Endothelial cell of umbilical vein (primary cell): ENCODE measurements around the gene TUBA3C. TPM values are rescaled to one million over a fixed set of nuclear protein-coding genes. Genes with fewer than 3 reads are reported as not detected.

Source experiments
- BruUV-seq: library from RNA; stranded (reverse); fragments of 400-500 nt; replicated peaks from 2 replicates; lab custom pipeline; 2021; lab: Mats Ljungman, UMichigan
- CTCF ChIA-PET: fragments of 300-600, 350-600 bp; sonication (Branson Sonifier 250); formaldehyde crosslinking; loops from one replicate; lab custom pipeline; 2021; ENCODE audit warnings: antibody characterized with exemption, inconsistent platforms; lab: Charles Lee
- POLR2A ChIA-PET: fragments of 300-600, 350-600 bp; sonication (Branson Sonifier 250); formaldehyde crosslinking; loops from one replicate; lab custom pipeline; 2021; ENCODE audit warnings: antibody characterized with exemption, inconsistent platforms; lab: Charles Lee
- DNase-seq: peaks from one replicate; pipeline ENCODE4 v3.0.0-alpha.2; 2011; ENCODE audit warnings: low read depth, low spot score
- FAIRE-seq: peaks from 2 replicates; lab custom pipeline; 2011; peaks lifted over from hg19 to GRCh38; lab: Jason Lieb, UNC
- H2AFZ ChIP-seq: 2 replicates; pipeline ENCODE4 v1.6.0; 2012; ENCODE audit warnings: low read depth, low read length, control low read depth, inconsistent platforms
- H3K27ac ChIP-seq: 2 replicates; pipeline ENCODE4 v1.5.1; 2011; ENCODE audit warnings: low read depth, mild to moderate bottlenecking, control low read depth, low read length, moderate library complexity; ENCODE audit not compliant: insufficient read depth
- H3K27me3 ChIP-seq, 2 experiments: 2 replicates each; pipeline versions ENCODE4 v1.6.0 to v1.6.1; 2011; ENCODE audit warnings: low read length in 2 of 2, mixed read lengths in 1 of 2; ENCODE audit not compliant: control insufficient read depth in 2 of 2, insufficient read depth in 2 of 2
- H3K36me3 ChIP-seq, 2 experiments: 2 replicates in 1 of 2; 3 replicates in 1 of 2; pipeline ENCODE4 v1.5.1; 2011; ENCODE audit warnings: low read length in 2 of 2, mild to moderate bottlenecking in 1 of 2, moderate library complexity in 1 of 2; ENCODE audit not compliant: control insufficient read depth in 2 of 2, insufficient read depth in 2 of 2; ENCODE audit errors: extremely low read depth in 1 of 2
- H3K4me1 ChIP-seq: 3 replicates; pipeline ENCODE4 v1.5.1; 2011; ENCODE audit warnings: mild to moderate bottlenecking, low read length; ENCODE audit not compliant: control insufficient read depth, insufficient read depth; ENCODE audit errors: extremely low read depth
- H3K4me2 ChIP-seq: 2 replicates; pipeline ENCODE4 v1.6.1; 2011; ENCODE audit warnings: low read length, control low read depth, mixed read lengths; ENCODE audit not compliant: insufficient read depth
- H3K4me3 ChIP-seq, 3 experiments: fragments of 200-600 bp in 1 of 3; sonication (generic), shearing (Covaris generic) in 1 of 3; replicated peaks in 1 of 3; 2 replicates each; pipeline ENCODE4 v1.5.1; 2011 to 2016; ENCODE audit warnings: control low read depth in 3 of 3, low read length in 3 of 3, mild to moderate bottlenecking in 2 of 3, inconsistent platforms in 1 of 3, low read depth in 1 of 3, moderate library complexity in 1 of 3; ENCODE audit not compliant: insufficient read depth in 1 of 3
- H3K79me2 ChIP-seq: 2 replicates; pipeline ENCODE4 v1.6.0; 2012; ENCODE audit warnings: low read length, inconsistent platforms; ENCODE audit not compliant: control insufficient read depth, insufficient read depth
- H3K9ac ChIP-seq: replicated peaks from 2 replicates; pipeline ENCODE3; 2011; ENCODE audit warnings: low read length, control low read depth; ENCODE audit not compliant: insufficient read depth; ENCODE audit errors: extremely low read depth
- H3K9me1 ChIP-seq: replicated peaks from 3 replicates; pipeline ENCODE4 v1.6.0; 2011; ENCODE audit warnings: mild to moderate bottlenecking, low read length; ENCODE audit not compliant: control insufficient read depth, insufficient read depth; ENCODE audit errors: extremely low read depth
- H3K9me3 ChIP-seq: replicated peaks from 2 replicates; pipeline ENCODE4 v1.5.1; 2012; ENCODE audit warnings: low read length, inconsistent platforms; ENCODE audit not compliant: control insufficient read depth, insufficient read depth
- H4K20me1 ChIP-seq: replicated peaks from 2 replicates; pipeline ENCODE3; 2011; ENCODE audit warnings: mild to moderate bottlenecking, low read length; ENCODE audit not compliant: control insufficient read depth, insufficient read depth; ENCODE audit errors: extremely low read depth
- FOS ChIP-seq: IDR thresholded peaks from 2 replicates; pipeline ENCODE4 v1.6.1; 2011; ENCODE audit warnings: mild to moderate bottlenecking, low read length, moderate library complexity, borderline replicate concordance; ENCODE audit not compliant: insufficient read depth
- GATA2 ChIP-seq: IDR thresholded peaks from 2 replicates; pipeline ENCODE4 v1.7.0; 2011; ENCODE audit warnings: low read depth, mild to moderate bottlenecking, moderate library complexity, mixed read lengths, low read length; ENCODE audit not compliant: insufficient read length, insufficient read depth
- dilution Hi-C: fragments of 300-500 bp; cut with MboI; formaldehyde crosslinking; loops from one replicate; pipeline ENCODE4 v1.15.0; 2019; ENCODE audit warnings: low sequenced_read_pairs; ENCODE audit not compliant: extremely low pct_ligation_motif_present
- intact Hi-C: fragments of 100-400 bp; cut with micrococcal nuclease; formaldehyde crosslinking; loops from one replicate; pipeline ENCODE4 v1.10.0; 2022
- polyA plus RNA-seq, 4 experiments: library from polyadenylated mRNA; depleted of rRNA in 3 of 4; stranded (reverse) in 3 of 4; unstranded in 1 of 4; fragments of >200 nt; gene quantifications; 2 replicates each; pipeline versions ENCODE4 v1.2.1 to v1.2.3, GENCODE V29; 2011 to 2012; ENCODE audit warnings: missing spikeins in 1 of 4
- total RNA-seq: library from RNA; stranded (reverse); gene quantifications from 2 replicates; pipeline ENCODE4 v1.2.3, GENCODE V29; 2021

The TUBA3C gene
- total and polyA plus RNA-seq, 2 donors (not counting 3 experiments of a cell fraction or from before 2014, with no cell fraction given) = not detected

DNA sequence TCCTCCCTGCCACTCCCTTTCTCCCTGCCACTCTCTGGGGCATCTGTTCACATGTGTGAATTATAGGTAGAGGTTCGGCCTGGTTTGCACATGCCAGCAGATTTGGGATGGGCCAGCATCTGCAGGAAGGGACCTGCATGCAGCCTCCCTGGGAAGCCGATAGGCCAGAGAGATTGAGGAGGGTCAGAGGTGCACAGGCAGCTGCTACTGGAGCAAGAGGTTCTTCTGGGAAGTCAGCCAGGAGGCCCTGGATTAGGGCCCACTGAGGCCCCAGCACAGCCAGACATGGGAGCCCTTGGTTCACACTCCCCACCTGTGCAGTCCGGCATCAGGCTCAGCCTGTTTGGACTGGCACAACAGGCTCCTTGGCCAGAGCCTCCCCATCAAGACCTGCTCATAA, 12.1 kb downstream of the TUBA3C start:
- BruUV-seq = no TSS peak
- intact Hi-C loops (no loop called here), dilution Hi-C loops (no loop called here)
- ChIA-PET CTCF (no interaction called here), POLR2A (no interaction called here)
- H3K4me2 ChIP-seq = no peak overlapping the region
- peaks cover 9% of the 10 kb centered on the region for H3K9me3 ChIP-seq
- H3K9ac ChIP-seq = no peak overlapping the region
- no peaks in the 10 kb centered on the region for H3K27me3 ChIP-seq
- no peak for FAIRE-seq
- H3K27ac ChIP-seq = no peak overlapping the region
- H2AFZ ChIP-seq = no peak overlapping the region
- no peaks in the 10 kb centered on the region for H3K9me1 ChIP-seq
- H3K36me3 ChIP-seq = no peaks in the 10 kb centered on the region
- no peaks in the 10 kb centered on the region for H3K4me1 ChIP-seq
- H4K20me1 ChIP-seq = no peaks in the 10 kb centered on the region
- no peak for DNase-seq
- no peak overlapping the region for H3K4me3 ChIP-seq
- no peak for TF ChIP-seq FOS
- no peaks in the 10 kb centered on the region for H3K79me2 ChIP-seq

DNA sequence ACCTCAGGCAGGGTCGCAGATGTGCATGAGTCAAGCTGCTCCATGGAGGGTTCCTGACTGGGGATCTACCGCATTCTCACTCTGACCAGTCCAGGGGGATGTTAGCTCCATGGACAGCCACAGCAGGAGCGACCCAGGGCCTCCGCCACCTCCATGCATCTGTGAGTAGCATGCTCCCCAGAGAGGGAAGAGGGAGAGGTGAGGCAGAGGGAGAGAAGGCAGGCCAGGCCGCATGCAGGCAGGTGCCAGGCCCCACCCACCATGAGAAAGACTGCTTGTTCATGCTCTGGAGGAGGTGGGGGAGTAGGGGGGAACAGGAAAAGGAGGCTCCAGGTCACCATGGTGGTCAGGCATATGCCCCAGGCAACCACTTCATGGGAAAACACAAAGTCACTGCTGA, 20.3 kb downstream of the TUBA3C start:
- dilution Hi-C loops (no loop called here), intact Hi-C loops (no loop called here)
- no peaks in the 10 kb centered on the region for H3K9me1 ChIP-seq
- no peaks in the 10 kb centered on the region for H3K36me3 ChIP-seq
- H3K79me2 ChIP-seq = no peaks in the 10 kb centered on the region
- no peaks in the 10 kb centered on the region for H3K27me3 ChIP-seq
- no peak overlapping the region for H2AFZ ChIP-seq
- H3K9ac ChIP-seq = no peak overlapping the region
- H3K4me3 ChIP-seq = no peak overlapping the region
- H3K4me1 ChIP-seq = no peaks in the 10 kb centered on the region
- no peak overlapping the region for H3K27ac ChIP-seq
- no peak for DNase-seq
- ChIA-PET POLR2A (no interaction called here), CTCF (no interaction called here)
- BruUV-seq = no TSS peak
- FAIRE-seq = no peak
- H3K4me2 ChIP-seq = no peak overlapping the region
- H4K20me1 ChIP-seq = no peaks in the 10 kb centered on the region
- peaks cover 13% of the 10 kb centered on the region for H3K9me3 ChIP-seq
- no peak for TF ChIP-seq GATA2
